Measurements from ENCODE around the gene RFNG. TPM values are rescaled to one million over a fixed set of nuclear protein-coding genes. Genes with fewer than 3 reads are reported as not detected.

Gene RFNG
- total and polyA plus RNA-seq, 10 of the 15 experiments (the other 5 are each of a cell fraction or from before 2014, with no cell fraction given) = 0.10 to 19.6 (median 6.2) TPM

GRCh38 chr17:82090549-82091263, 39.1 kb upstream of the RFNG start:
- in situ Hi-C loops (cut with MboI) = no loop called here
- Histone ChIP-seq H3K79me2 (ENCODE audit: control insufficient read depth, insufficient read depth, low read length) (peaks cover 7% of the 10 kb centered on the region), H3K4me2 (ENCODE audit: control insufficient read depth, insufficient read depth) (no peak overlapping the region), H3K4me3 (no peak overlapping the region), H3K27ac (ENCODE audit: control insufficient read depth, insufficient read depth) (no peak overlapping the region), H3K4me1 (ENCODE audit: control insufficient read depth, insufficient read depth, low read length) (no peaks in the 10 kb centered on the region), H2AFZ (ENCODE audit: control insufficient read depth, low read depth, low read length) (no peak overlapping the region), H3K9me3 (replicated peaks; ENCODE audit: control insufficient read depth, insufficient read depth, low read length) (no peaks in the 10 kb centered on the region), H4K20me1 (ENCODE audit: control insufficient read depth, insufficient read depth) (no peaks in the 10 kb centered on the region), H3K27me3 (replicated peaks in 1 of 2; ENCODE audit: control insufficient read depth in 2 of 2, insufficient read depth in 2 of 2, low read length in 1 of 2) (no peaks in the 10 kb centered on the region), H3K36me3 (ENCODE audit: control insufficient read depth in 2 of 2, insufficient read depth in 2 of 2, low read length in 1 of 2) (peaks cover 14 to 74% of the 10 kb centered on the region in 2 experiments), H3K9ac (ENCODE audit: control insufficient read depth, insufficient read depth, low read length) (no peak overlapping the region)
- no peak for FAIRE-seq
- CTCF ChIA-PET = no interaction called here
- BruUV-seq (replicated peaks) = no TSS peak
- intact Hi-C loops (cut with micrococcal nuclease; ENCODE audit: unreplicated experiment) = no loop called here
- no peak for DNase-seq (ENCODE audit: low read depth, low spot score)
- TF ChIP-seq PRDM15 (CRISPR knock-in tag; IDR thresholded peaks at IDR 0.05) (no peak), CEBPZ (IDR thresholded peaks at IDR 0.05; ENCODE audit: low read depth, low read length) (no peak), BCLAF1 (IDR thresholded peaks at IDR 0.05) (no peak), POLR2A (IDR thresholded peaks at IDR 0.05; ENCODE audit: low read depth, low read length) (peak; percentile 42), STAT3 (IDR thresholded peaks at IDR 0.05; ENCODE audit: low read depth, low read length) (no peak)
- RAD21 ChIA-PET (ENCODE audit: unreplicated experiment) = no interaction called here
- SMC1A ChIA-PET (ENCODE audit: uncharacterized antibody, unreplicated experiment) = no interaction called here
- POLR2A ChIA-PET = interaction anchor here (0.5 kb wide), 1 partner anchor 340 kb away, joined by 3 read pairs; no protein-coding TSS in a partner anchor
- ATAC-seq = no peak
- 97% methylated on average over 29 of the region's 29 CpGs for WGBS (ENCODE audit: insufficient coverage, insufficient replicate concordance, low lambda C conversion rate, missing lambda C conversion rate)
